Testis (tissue), 3 donors: ENCODE measurements around the gene ZNF276. TPM values are rescaled to one million over a fixed set of nuclear protein-coding genes. Genes with fewer than 3 reads are reported as not detected.

Source experiments
- DNase-seq: peaks from one replicate; pipeline ENCODE4 v3.0.0-alpha.2; 2019
- H3K27ac ChIP-seq, 2 donors: fragments of 200-600 bp; sonication (generic); one replicate each; pipeline ENCODE4 v1.5.1; 2019
- H3K27me3 ChIP-seq: fragments of 200-600 bp; sonication (generic); one replicate; pipeline ENCODE4 v1.5.1; 2019
- H3K36me3 ChIP-seq: fragments of 200-600 bp; sonication (generic); one replicate; pipeline ENCODE4 v1.5.1; 2017; ENCODE audit warnings: low read depth; ENCODE audit errors: missing control alignments
- H3K4me1 ChIP-seq: fragments of 200-600 bp; sonication (generic); one replicate; pipeline ENCODE4 v1.5.1; 2019
- H3K4me3 ChIP-seq, 2 donors: fragments of 200-600 bp; sonication (generic); one replicate each; pipeline ENCODE4 v1.5.1; 2017 to 2019
- H3K9me3 ChIP-seq: fragments of 200-600 bp; sonication (generic); one replicate; pipeline ENCODE4 v1.5.1; 2017
- POLR2A ChIP-seq: fragments of 450-650 bp; IDR thresholded peaks from one replicate; pipeline ENCODE4 v1.6.1; 2017; ENCODE audit warnings: antibody characterized with exemption, mild to moderate bottlenecking, moderate library complexity
- WGBS, 2 donors: methylation state at CpG; one replicate each; pipeline ENCODE4 v1.1.5; 2018; 5-methylcytosine and 5-hydroxymethylcytosine counted together
- intact Hi-C: fragments of 100-400 bp; cut with DNase I; formaldehyde crosslinking; loops from one replicate; pipeline ENCODE4 v1.15.1; 2023; ENCODE audit warnings: low total_unique reads
- polyA plus RNA-seq: library from polyadenylated mRNA; stranded (reverse); fragments of 350-450 nt; fragmentation: Illumina TruSeq; extraction: RNeasy Lipid Tissue Mini Kit (QIAGEN cat#74804); gene quantifications from one replicate; pipeline ENCODE4 v1.2.3, GENCODE V29; 2014; ENCODE audit warnings: low read depth, low replicate concordance; ENCODE audit not compliant: insufficient read depth
- total RNA-seq, 2 donors: library from RNA; depleted of rRNA; stranded (reverse); fragments of >200 nt; gene quantifications; one replicate each; pipeline ENCODE4 v1.2.3, GENCODE V29; 2016
- TF ChIP-seq, protein P1 (sequence below), 3 experiments: fragments of 450-650 bp in 2 of 3; fragments of 200-600 bp in 1 of 3; sonication (generic) in 1 of 3; IDR thresholded peaks; one replicate each; pipeline ENCODE4 v1.5.1; 2016 to 2019; ENCODE audit warnings: antibody characterized with exemption in 3 of 3, mild to moderate bottlenecking in 2 of 3, moderate library complexity in 1 of 3

Gene ZNF276
- total and polyA plus RNA-seq, 3 donors from 2014 or later, result 31.0 to 48.4 (median 37.8) TPM

DNA sequence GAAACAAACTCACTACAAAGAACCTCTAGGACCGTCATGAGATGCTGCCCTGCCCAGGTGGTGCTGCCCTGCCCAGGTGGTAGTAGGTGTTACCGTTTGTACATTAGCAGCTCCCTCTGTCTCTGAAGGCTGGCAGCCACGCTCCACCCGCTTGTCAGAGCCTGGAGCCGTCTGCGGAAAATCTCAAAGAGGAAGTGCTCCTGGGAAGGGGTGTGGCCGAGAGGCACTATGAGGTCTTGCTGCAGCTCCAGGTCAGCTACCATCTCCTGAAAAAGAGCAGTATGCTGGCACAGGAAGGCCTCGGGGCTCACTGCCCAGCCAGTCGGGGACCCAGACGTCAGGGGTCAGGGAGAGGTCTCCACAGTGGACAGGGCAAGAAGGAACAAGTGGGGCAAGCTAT is 28.3 kb downstream of the ZNF276 start:
- no peak for DNase-seq
- Histone ChIP-seq H3K9me3 (no peaks in the 10 kb centered on the region), H3K4me3 (no peak overlapping the region), H3K4me1 (peaks cover 5% of the 10 kb centered on the region), H3K27me3 (no peaks in the 10 kb centered on the region), H3K27ac (no peak overlapping the region), H3K36me3 (no peaks in the 10 kb centered on the region)
- 76 to 79% methylated on average over 9 to 10 of the region's 10 CpGs for WGBS, 2 donors
- intact Hi-C loops, result no loop called here
- TF ChIP-seq POLR2A, result no peak
- TF ChIP-seq, protein P1, sequence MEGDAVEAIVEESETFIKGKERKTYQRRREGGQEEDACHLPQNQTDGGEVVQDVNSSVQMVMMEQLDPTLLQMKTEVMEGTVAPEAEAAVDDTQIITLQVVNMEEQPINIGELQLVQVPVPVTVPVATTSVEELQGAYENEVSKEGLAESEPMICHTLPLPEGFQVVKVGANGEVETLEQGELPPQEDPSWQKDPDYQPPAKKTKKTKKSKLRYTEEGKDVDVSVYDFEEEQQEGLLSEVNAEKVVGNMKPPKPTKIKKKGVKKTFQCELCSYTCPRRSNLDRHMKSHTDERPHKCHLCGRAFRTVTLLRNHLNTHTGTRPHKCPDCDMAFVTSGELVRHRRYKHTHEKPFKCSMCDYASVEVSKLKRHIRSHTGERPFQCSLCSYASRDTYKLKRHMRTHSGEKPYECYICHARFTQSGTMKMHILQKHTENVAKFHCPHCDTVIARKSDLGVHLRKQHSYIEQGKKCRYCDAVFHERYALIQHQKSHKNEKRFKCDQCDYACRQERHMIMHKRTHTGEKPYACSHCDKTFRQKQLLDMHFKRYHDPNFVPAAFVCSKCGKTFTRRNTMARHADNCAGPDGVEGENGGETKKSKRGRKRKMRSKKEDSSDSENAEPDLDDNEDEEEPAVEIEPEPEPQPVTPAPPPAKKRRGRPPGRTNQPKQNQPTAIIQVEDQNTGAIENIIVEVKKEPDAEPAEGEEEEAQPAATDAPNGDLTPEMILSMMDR (IDR thresholded peaks at IDR 0.05), result no peak

DNA sequence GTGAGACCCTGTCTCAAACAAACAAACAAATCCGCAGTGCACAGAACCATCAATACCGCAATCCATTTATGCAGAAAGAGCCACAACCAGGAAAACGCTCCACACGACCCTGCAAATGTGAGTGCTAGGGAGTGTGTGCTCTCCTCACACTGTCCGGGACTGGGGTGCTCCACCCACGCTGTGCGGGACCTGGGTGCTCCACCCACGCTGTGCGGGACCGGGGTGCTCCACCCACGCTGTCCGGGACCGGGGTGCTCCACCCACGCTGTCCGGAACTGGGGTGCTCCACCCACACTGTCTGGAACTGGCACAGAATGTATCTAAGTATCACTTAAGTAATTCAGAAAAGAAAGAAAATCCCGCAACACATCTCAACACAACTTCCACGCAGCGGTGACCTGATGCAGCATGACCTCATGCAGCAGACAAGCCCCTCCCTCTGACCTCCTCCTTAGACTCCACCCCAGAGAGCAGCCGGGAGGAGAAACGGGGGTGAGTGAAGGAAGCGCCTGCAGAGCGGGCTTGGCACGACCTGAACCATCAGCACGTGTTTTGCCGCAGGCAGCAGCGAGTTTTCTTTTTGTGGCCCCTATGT is 38.5 kb downstream of the ZNF276 start:
- no peak for TF ChIP-seq POLR2A
- TF ChIP-seq, protein P1 (IDR thresholded peaks at IDR 0.05), result no peak
- Histone ChIP-seq H3K4me1 (no peaks in the 10 kb centered on the region), H3K4me3 (no peak overlapping the region), H3K36me3 (no peaks in the 10 kb centered on the region), H3K27me3 (no peaks in the 10 kb centered on the region), H3K27ac (no peak overlapping the region), H3K9me3 (no peaks in the 10 kb centered on the region)
- DNase-seq, result no peak
- intact Hi-C loops, result no loop called here
- WGBS, 2 donors, result 83 to 90% methylated on average over 21 to 26 of the region's 26 CpGs

DNA sequence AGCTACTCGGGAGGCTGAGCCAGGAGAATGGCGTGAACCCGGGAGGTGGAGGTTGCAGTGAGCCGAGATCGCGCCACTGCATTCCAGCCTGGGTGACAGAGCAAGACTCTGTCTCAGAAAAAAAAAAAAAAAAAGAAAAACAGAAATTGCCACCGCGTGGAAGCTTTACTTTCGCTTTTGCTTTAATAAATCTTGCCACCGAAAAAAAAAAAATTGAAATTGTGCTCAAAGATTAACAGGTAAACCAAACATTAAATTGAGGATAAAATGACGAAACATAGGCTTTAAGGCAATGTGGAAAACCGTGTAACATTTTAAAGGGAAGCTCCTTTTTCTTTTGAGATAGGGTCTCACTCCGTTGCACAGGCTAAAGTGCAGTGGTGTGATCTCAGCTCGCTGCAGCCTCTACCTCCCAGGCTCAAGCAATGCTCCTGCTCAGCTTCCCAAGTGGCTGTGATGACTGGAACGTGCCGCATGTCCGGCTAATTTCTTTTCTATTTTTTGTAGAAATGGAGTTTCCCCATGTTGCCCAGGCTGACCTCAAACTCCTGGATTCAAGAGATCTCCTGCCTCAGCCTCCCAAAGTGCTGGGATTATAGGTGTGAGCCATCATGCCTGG is 40.1 kb downstream of the ZNF276 start:
- WGBS, 2 donors, result 87% methylated on average over 17 of the region's 17 CpGs
- Histone ChIP-seq H3K27ac (no peak overlapping the region), H3K4me1 (no peaks in the 10 kb centered on the region), H3K9me3 (no peaks in the 10 kb centered on the region), H3K36me3 (no peaks in the 10 kb centered on the region), H3K4me3 (no peak overlapping the region), H3K27me3 (no peaks in the 10 kb centered on the region)
- no peak for TF ChIP-seq POLR2A
- TF ChIP-seq, protein P1 (IDR thresholded peaks at IDR 0.05), result no peak
- no peak for DNase-seq
- intact Hi-C loops, result no loop called here

DNA sequence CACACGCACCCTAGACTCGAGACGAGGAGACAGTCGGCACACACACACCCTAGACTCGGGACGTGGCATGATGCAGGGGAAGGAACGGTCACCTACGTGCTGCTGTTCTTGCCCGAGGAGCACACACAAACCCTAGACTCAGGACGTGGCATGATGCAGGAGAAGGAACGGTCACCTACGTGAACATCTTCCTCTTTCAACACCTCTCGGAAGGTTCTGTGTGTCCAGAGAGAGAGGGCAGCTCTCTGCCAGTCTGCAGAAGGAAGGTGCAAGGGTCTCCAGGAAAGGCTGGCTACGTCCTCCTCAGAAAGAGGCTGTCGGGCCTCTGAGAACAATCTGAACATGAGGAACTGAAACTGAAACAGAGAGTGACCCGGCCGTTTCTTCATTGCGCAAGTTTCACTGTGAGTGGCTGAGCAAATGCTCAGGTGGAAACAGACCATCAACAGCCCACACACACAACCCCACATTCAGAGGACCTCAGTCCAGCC is 43.4 kb downstream of the ZNF276 start:
- TF ChIP-seq POLR2A, result no peak
- TF ChIP-seq, protein P1 (IDR thresholded peaks at IDR 0.05), result no peak
- no peak overlapping the region for H3K4me3 ChIP-seq
- H3K9me3 ChIP-seq, result no peaks in the 10 kb centered on the region
- no peaks in the 10 kb centered on the region for H3K27me3 ChIP-seq
- intact Hi-C loops, result no loop called here
- no peak overlapping the region for H3K27ac ChIP-seq
- peak; percentile 41 for DNase-seq
- WGBS, 2 donors, result 85 to 89% methylated on average over 15 to 18 of the region's 18 CpGs
- H3K36me3 ChIP-seq, result no peaks in the 10 kb centered on the region
- no peaks in the 10 kb centered on the region for H3K4me1 ChIP-seq
